HG02970 (cell line): Measurements from ENCODE around the gene ADAMTS2.

Source experiments
- ATAC-seq: cut with Tn5 transposase; IDR thresholded peaks from one replicate; pipeline ENCODE4 v1.9.1; 2021; ENCODE audit warnings: mild to moderate bottlenecking, moderate library complexity, moderate number of reproducible peaks; ENCODE audit not compliant: unreplicated experiment, low FRiP score

The ADAMTS2 gene

DNA sequence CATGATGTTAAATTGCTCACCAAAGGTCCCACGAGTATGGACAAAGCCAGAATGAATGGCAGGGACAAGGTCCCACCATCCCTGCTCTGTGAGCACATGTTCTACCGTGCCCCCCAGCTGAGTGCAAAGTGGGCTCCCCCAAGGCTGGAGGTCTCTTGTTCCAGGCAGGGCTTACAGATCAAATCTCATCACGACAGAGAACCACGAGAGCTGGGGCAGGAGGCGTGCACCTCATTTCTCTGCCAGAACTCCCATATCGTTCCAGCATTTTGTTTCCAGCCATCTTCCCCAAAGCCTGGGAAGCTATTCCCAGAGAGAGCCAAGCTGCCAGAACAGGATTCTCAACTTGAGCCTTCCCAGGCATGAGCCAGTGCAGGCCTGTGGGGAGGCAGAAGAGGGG is 176.6 kb downstream of the ADAMTS2 start:
- no peak for ATAC-seq

DNA sequence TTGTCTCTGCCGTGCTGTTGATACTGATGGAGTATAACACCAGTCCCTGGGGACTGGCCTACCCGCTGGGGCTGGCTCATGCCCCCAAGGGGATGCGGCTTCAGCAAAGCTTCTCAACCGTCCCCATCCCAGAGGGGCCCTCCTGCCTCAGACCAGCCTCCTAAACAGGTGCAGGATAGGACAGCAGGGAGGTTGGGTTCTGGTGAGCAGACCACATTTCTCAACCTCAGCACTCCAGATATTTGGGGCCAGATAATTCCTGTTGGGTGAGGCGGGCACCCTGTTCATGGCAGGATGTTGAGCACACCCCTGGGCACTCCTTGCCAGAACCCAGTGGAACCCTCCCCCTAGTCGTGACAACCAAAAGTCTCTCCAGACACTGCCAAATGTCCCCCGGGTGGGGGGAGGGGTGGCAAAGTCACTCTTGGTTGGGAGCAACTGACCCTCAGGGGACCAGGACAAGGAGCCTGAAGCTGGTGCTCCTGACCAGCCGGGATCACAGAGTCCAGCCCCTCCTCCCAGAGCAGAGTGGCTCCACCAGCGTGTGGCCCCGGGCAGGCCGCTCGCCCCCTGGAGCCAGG is 177.3 kb downstream of the ADAMTS2 start:
- ATAC-seq = no peak

GRCh38 chr5:179166886-179167841 is 178.1 kb downstream of the ADAMTS2 start:
- no peak for ATAC-seq

DNA sequence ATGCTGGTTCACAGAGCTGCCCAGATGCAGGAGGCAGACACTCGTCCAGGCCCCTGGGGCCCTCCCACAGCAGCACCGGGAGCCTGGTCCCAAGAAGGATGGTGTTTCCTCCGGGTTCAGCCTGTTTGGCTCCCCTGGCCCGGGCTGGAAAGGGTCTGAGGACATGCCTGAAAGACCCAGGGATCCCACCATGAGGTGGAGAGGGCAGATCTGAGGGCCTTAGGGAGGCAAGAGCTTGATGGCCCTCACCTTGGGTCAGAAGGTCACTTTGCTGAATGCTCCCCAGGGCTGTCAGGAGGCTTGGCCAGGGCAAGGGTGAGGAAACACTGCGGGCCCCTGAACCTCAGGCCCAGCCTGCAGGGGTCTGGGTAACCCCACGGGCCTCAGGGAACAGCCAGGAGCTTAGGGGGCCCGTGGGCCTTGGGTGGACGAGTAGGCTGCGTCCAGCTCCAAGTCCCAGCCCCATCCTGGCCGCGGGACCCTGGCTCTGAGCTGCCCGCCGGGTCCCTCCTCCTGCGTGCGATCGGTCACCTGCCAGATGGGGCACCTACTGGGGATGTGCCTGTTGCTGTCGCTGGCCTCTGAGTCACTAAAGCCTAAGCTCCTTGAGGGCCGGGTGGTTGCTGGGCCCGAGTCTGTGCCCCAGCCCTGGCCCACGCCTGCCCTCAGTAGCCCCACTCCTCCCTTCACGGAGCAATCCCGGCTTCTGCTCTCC is 178.9 kb downstream of the ADAMTS2 start:
- no peak for ATAC-seq

DNA sequence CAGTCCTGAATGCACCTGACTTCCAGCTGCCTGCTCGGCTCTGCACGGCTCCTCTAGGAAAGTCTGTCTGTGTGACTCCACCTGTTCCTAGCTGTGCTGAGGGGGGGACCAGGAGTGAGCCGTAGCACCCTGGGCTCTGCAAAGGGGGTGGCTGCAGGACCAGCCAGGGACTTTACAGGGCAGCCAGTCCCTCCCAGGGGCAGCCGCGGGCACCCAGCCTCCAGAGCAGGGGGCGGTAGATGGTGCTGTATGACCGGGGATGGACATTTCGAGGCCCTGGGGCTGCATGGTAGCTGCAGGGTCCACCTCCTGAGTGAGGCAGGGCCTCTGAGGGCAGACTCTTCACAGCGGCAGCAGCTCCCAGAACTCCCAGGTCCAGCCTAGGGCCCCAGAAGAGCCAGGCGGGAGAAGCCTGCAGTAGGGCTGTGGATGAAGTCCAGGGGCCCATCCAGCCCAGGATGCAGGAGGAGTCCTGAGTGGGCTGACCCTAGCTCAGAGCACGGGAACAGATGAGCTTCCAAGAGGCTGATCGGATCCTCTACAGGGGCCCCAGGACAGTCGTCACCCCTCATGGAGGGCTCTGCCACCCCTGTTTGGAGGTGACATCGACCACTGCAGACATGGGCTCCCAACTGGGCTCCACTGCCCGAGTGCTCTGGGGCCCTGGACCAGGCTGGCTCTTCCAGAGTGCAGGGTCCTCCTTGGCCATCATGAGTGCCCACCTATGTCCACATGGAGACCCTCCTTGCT is 179.7 kb downstream of the ADAMTS2 start:
- ATAC-seq = no peak

DNA sequence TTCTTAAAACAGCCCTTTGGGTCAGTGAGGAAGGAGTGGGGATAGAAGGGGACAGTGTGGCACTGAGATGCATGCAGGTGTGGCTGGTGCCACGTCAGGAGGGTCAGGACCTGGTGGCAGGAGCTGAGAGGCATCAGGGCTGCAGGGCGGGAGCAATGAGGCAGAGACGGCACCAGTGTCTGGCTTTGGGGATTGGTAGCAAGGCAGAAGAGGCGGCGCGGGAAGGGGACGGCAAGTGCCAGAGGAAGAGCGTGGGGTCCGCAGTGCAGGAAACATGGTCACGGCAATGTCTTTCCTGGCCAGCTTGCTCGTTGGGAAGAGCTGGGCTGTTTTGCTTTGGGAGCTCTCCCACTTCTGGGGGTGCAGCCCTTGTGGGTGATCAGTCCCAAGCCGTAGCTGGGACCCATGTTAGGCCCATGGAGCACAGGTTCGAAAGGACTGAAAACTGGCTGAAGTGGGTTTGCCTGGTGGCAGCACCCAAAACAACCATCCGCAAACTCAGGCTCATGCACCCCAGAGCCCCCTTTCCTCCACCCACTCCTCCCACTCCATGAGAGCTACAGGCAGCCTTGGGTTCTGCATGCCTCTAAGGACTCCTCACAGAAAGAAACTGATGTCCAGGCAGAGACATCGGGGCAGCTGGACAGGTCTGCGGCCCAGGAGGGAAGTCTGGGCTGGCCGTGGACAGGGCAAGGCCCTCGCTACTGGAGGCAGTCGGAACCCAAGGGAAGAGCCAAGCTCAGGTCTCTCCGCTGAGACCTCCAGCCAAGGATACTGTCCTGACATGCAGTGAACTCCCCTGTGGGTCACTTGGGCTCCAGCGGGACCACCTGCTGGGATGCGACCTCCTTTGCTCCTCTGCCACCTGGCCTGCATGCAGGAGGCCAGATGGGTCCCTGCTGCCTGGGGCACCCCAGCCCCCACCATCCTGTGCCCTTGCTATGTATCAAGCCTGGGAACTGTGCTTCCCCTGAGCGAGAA is 180.6 kb downstream of the ADAMTS2 start:
- ATAC-seq = no peak

GRCh38 chr5:179163236-179164155 is 181.8 kb downstream of the ADAMTS2 start:
- no peak for ATAC-seq

DNA sequence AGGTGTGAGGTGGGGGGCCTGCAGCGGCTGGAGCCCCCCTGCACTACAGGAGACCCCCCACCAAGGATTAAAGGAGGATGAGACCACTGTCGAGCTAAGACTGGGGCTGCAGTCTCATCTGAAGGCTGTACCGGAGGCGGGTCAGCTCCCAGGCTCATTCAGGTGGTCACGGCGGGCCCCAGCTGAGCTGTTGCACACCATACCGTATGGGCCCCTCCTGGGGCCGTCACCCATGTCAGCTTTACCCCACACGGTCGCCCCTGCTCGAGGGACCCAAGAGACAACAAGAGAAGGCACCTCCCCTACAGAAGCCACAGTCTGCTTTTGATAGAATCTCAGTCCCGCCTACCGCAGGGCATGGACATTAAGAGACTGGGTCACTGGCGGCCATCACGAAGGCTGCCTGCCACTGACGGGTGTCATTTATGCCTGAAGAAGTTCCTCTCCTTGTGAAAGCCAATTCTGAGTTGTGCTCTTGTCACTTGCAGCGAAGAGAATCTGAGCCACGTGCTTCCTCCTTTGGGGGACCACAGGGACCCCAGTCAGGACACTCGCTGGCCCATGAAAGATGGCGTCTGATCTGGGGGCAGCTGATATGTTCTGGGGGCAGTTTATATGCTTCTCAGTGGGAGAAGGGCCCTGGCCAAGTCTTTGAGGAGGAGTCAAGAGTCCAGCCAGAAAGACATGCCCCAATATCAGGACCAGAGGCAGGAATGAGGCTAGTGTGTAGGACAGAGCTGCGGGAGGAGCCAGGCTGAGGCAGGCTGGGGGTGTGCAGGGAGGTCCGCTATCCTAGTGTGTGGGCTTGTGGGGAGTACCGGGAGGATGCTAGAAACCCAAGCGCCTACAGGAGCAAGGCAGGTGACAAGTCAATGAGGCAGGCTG is 182.7 kb downstream of the ADAMTS2 start:
- ATAC-seq = no peak

DNA sequence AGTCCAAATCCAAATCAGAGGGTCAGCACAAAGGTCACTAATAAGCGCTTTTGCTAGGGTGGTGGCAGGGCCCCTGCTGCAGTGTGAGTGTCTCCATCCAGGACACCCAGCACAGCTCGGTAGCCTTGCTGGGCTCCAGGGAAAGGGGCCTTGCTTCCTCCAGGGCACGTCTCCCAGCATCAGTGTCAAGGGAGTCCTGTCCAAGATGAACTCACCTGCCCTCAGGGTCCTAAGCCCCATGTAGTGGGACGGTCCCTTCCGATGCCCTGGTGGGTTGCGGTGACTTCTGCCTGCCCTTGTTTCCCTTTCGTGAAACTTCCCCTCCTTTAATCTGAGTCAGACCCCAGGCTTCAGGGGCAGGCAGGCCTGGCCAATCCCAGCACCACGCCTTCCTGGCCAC is 183.4 kb downstream of the ADAMTS2 start:
- no peak for ATAC-seq

- no peak for ATAC-seq
Measured at GRCh38 chr5:179160584-179160983, 184.7 kb downstream of the ADAMTS2 start.

GRCh38 chr5:179158556-179158955 is 186.7 kb downstream of the ADAMTS2 start:
- ATAC-seq = no peak

- ATAC-seq = no peak
Measured at GRCh38 chr5:179154991-179155955, 190.0 kb downstream of the ADAMTS2 start.

DNA sequence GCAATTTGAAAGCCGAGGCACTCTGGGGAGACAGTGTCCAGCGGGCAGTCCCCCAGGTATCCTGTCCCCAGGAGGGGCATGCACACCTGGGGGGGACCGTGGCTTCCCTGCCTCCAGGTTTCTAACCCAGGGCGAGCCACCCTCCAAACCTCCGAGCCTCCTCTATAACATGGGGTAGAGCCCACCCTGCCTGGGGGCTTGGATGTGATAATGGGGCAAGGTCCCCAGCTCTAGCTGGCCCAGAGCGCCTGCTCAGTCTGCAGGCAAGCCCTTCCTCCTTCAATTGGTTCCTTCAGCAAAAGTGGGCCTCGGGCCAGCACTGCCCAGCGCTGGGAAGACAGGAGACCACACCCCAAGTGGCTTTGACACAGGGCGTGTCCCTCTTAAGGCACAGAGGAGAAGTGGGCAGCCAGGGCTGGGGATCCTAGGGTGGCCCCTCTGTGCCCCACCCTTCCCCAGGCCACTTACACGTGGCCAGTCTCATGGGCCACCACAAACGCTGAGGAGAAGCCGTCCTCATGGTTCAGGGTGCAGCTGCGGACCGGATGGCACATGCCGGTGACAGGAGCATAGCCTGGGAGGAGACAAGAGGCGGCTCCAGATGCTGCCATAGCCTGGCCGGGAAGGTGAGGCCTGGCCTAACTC is 190.8 kb downstream of the ADAMTS2 start:
- ATAC-seq = no peak

DNA sequence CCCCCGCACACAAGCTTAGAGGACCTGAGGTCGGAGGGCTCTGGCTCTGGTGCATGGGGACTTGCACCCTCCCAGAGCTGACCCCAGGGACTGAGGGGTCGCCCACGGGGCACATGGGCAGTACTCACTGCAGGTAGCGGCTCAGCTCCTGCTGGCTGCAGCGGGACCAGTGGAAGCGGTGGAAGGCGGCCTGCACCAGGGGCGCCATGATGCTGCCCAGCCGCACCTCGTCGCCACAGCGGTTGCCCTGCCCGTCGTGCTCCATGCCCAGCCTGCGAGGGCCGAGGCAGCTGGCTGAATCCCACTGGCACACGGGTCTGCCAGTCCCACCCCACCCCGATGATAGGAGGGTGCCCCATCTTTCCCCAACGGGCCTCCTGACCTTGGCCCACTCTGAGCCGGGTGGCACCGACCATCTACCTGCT is 191.3 kb downstream of the ADAMTS2 start:
- ATAC-seq = no peak

DNA sequence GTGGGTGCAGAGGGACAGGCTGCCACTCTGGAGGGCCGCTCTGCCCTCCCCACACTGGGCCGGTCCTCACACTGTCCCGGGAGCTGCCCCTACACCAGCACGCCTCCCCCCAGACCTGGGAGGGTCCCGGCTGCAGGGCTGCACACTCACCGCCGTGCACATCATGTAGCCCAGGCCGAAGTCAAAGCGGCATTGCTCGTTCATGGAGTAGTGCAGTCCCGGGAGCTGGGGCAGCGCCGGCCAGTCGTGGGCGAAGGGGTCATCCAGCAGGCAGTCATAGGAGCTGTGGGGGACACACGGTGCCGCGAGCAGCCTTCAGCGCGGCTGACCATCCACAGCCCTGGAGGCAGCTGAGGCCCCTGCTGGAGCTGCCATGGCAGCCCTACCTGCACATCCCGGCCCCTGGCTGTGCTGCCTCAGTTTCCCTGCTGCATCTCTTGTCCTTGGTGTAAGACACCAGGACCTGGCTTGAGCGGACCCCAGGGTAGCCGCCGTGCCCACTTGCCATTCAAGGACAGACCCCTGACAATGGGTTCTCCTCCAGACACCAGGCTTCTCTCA is 191.8 kb downstream of the ADAMTS2 start:
- ATAC-seq = no peak
